ENCODE measurements around the gene ERAL1.
"Not testable (repeated sequence)": the region's sequence is repeated elsewhere in the genome, so short reads cannot be mapped to it uniquely, and the experiment has no call there.

Gene ERAL1

GRCh38 chr17:28854457-28855335, at the start of gene ERAL1:
Gene ERAL1 (plus strand): TSS chr17:28855016. CDS start chr17:28855035, 19 bp downstream.
- peak; percentile 72 to 84 (median 78) for DNase-seq

GRCh38 chr17:28807925-28808634, 46.7 kb upstream of the ERAL1 start:
- DNase-seq = no peak

- DNase-seq = no peak
These were observed 44.4 kb upstream of the ERAL1 start for GRCh38 chr17:28810437-28810836.

GRCh38 chr17:28811651-28812090, 43.1 kb upstream of the ERAL1 start:
- peak in 3 of 6 experiments; percentile 29 to 47 (median 42) for DNase-seq

GRCh38 chr17:28812091-28812747, 42.6 kb upstream of the ERAL1 start:
- peak; percentile 86 to 96 (median 92) for DNase-seq

GRCh38 chr17:28812748-28813377, 42.0 kb upstream of the ERAL1 start:
- DNase-seq = peak in 3 of 6 experiments; percentile 68 to 80 (median 72)

- no peak for DNase-seq
These were observed 38.3 kb upstream of the ERAL1 start for GRCh38 chr17:28816540-28816939.

GRCh38 chr17:28818819-28819221, 36.0 kb upstream of the ERAL1 start:
- DNase-seq = no peak

GRCh38 chr17:28819582-28819981, 35.2 kb upstream of the ERAL1 start:
- DNase-seq = no peak

GRCh38 chr17:28827672-28828071, 27.1 kb upstream of the ERAL1 start:
- no peak for DNase-seq

GRCh38 chr17:28828294-28829040, 26.3 kb upstream of the ERAL1 start:
- no peak for DNase-seq

GRCh38 chr17:28834420-28834819, 20.4 kb upstream of the ERAL1 start:
- DNase-seq = no peak

GRCh38 chr17:28836541-28836940, 18.3 kb upstream of the ERAL1 start:
- DNase-seq = not testable (repeated sequence)

- DNase-seq = no peak
These were observed 15.6 kb upstream of the ERAL1 start for GRCh38 chr17:28839221-28839620.

GRCh38 chr17:28841901-28842281, 12.9 kb upstream of the ERAL1 start:
- DNase-seq = no peak

- DNase-seq = peak; percentile 69 to 84 (median 80)
These were observed 12.4 kb upstream of the ERAL1 start, which contains the start of gene FAM222B for GRCh38 chr17:28842282-28843012. Gene FAM222B (minus strand): TSS chr17:28842790. CDS start chr17:28766667, 76,123 bp downstream.

- no peak for DNase-seq
These were observed 11.0 kb upstream of the ERAL1 start for GRCh38 chr17:28843816-28844148.

- DNase-seq = no peak
These were observed 8.6 kb upstream of the ERAL1 start for GRCh38 chr17:28846231-28846630.

- DNase-seq = not testable (repeated sequence)
These were observed 8.1 kb upstream of the ERAL1 start for GRCh38 chr17:28846699-28847098.

- DNase-seq = peak; percentile 5 to 41 (median 33)
These were observed 6.1 kb upstream of the ERAL1 start for GRCh38 chr17:28848667-28849066.

GRCh38 chr17:28849281-28849680, 5.5 kb upstream of the ERAL1 start:
- peak in 1 of 6 experiments; percentile 6 for DNase-seq

Data from stimulated activated naive CD4-positive, alpha-beta T cell (primary cell).